Esophagus squamous epithelium (tissue), 5 donors: Measurements from ENCODE around the gene IGF1. TPM values are rescaled to one million over a fixed set of nuclear protein-coding genes. Genes with fewer than 3 reads are reported as not detected.
A peak's percentile ranks its signal among the peaks of the same experiment; 100 is the strongest.

ENCODE experiments used
- DNase-seq: peaks from one replicate; lab custom pipeline; 2025; lab: John Stamatoyannopoulos, UW
- H3K27ac ChIP-seq, 4 donors: fragments of 200-600 bp; sonication (generic); one replicate each; pipeline ENCODE4 v1.5.1; 2016 to 2019; ENCODE audit warnings: mild to moderate bottlenecking in 1 of 4
- H3K27me3 ChIP-seq, 4 donors: fragments of 200-600 bp; sonication (generic); 1 replicate in 3 of 4; 2 replicates in 1 of 4; pipeline versions ENCODE4 v1.5.1 to v1.6.0; 2017 to 2021; ENCODE audit warnings: antibody characterized with exemption in 1 of 4
- H3K36me3 ChIP-seq, 3 donors: fragments of 200-600 bp; sonication (generic); one replicate each; pipeline ENCODE4 v1.5.1; 2016 to 2019
- H3K4me1 ChIP-seq, 3 donors: fragments of 200-600 bp; sonication (generic); one replicate each; pipeline ENCODE4 v1.5.1; 2017 to 2019
- H3K4me3 ChIP-seq, 4 donors: fragments of 200-600 bp; sonication (generic); 1 replicate in 3 of 4; 2 replicates in 1 of 4; pipeline ENCODE4 v1.5.1; 2016 to 2019; ENCODE audit warnings: mild to moderate bottlenecking in 2 of 4, moderate library complexity in 1 of 4
- H3K9me3 ChIP-seq, 3 donors: fragments of 200-600 bp; sonication (generic); one replicate each; pipeline ENCODE4 v1.5.1; 2016 to 2019
- POLR2A ChIP-seq, 4 donors: fragments of 450-650 bp; IDR thresholded peaks; one replicate each; pipeline ENCODE4 v1.6.1; 2017; ENCODE audit warnings: antibody characterized with exemption in 4 of 4, mild to moderate bottlenecking in 4 of 4, moderate library complexity in 3 of 4
- WGBS, 2 donors: methylation state at CpG; one replicate each; pipeline ENCODE4 v1.1.5; 2018; 5-methylcytosine and 5-hydroxymethylcytosine counted together
- intact Hi-C: fragments of 100-400 bp; cut with DNase I; formaldehyde crosslinking; loops from one replicate; pipeline ENCODE4 v1.15.0; 2022
- total RNA-seq, 4 donors: library from RNA; depleted of rRNA; stranded (reverse); fragments of >200 nt; gene quantifications; one replicate each; pipeline ENCODE4 v1.1.0, GENCODE V29; 2016
- TF ChIP-seq, protein P1 (sequence below), 6 experiments: fragments of 450-650 bp in 4 of 6; fragments of 200-600 bp in 2 of 6; sonication (generic) in 2 of 6; IDR thresholded peaks; one replicate each; pipeline ENCODE4 v1.5.1; 2016 to 2019; ENCODE audit warnings: antibody characterized with exemption in 6 of 6, mild to moderate bottlenecking in 4 of 6, moderate library complexity in 4 of 6
- donor health status: DM: yes; HTN: yes; CAD: no.

The IGF1 gene
- total RNA-seq, result 10 to 100 TPM in 1 of 4 donors, 1 to 10 TPM in 2, under 1 TPM in 1; 0.23 to 36.3 (median 5.6) TPM

DNA sequence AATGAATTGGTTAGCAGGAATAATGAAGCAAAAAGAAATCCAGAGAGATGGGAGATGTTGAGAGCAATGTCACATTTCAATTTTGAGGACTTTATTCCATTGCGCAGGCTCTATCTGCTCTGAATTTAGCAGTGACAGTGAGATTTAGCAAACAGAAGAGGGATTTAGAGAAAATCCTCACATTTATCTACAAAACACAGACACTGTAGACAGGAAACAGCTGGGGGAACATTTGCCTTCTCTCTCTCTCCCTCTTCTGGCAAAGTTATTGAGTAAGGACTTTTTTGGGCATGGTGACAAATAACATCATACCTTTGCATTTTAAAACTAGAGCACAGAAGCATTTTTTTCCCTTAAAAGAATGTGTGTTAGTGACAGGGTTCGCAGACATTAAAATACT lies at the start of gene IGF1:
TSS of gene IGF1 (minus strand) at position 158 of the 400 bp plus-strand sequence. CDS start 182 bp downstream, outside the sequence.
- no peaks in the 10 kb centered on the region for H3K9me3 ChIP-seq
- H3K4me3 ChIP-seq, result peak within 1 kb of the TSS in 3 of 4 donors; percentile 23 to 53 (median 31)
- no peaks in the 10 kb centered on the region for H3K36me3 ChIP-seq
- no peak for DNase-seq
- no peaks in the 10 kb centered on the region for H3K27me3 ChIP-seq
- no peak for TF ChIP-seq POLR2A (IDR thresholded peaks at IDR 0.05)
- TF ChIP-seq, protein P1, sequence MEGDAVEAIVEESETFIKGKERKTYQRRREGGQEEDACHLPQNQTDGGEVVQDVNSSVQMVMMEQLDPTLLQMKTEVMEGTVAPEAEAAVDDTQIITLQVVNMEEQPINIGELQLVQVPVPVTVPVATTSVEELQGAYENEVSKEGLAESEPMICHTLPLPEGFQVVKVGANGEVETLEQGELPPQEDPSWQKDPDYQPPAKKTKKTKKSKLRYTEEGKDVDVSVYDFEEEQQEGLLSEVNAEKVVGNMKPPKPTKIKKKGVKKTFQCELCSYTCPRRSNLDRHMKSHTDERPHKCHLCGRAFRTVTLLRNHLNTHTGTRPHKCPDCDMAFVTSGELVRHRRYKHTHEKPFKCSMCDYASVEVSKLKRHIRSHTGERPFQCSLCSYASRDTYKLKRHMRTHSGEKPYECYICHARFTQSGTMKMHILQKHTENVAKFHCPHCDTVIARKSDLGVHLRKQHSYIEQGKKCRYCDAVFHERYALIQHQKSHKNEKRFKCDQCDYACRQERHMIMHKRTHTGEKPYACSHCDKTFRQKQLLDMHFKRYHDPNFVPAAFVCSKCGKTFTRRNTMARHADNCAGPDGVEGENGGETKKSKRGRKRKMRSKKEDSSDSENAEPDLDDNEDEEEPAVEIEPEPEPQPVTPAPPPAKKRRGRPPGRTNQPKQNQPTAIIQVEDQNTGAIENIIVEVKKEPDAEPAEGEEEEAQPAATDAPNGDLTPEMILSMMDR (IDR thresholded peaks at IDR 0.05), result no peak
- H3K27ac ChIP-seq, result peak within 1 kb of the TSS in 3 of 4 donors; percentile 13 to 68 (median 42)
- 15 to 28% methylated on average over 2 of the region's 2 CpGs for WGBS, 2 donors
- H3K4me1 ChIP-seq, result peaks cover 3 to 49% (median 4%) of the 10 kb centered on the region in 3 donors
- intact Hi-C loops, result no loop called here

DNA sequence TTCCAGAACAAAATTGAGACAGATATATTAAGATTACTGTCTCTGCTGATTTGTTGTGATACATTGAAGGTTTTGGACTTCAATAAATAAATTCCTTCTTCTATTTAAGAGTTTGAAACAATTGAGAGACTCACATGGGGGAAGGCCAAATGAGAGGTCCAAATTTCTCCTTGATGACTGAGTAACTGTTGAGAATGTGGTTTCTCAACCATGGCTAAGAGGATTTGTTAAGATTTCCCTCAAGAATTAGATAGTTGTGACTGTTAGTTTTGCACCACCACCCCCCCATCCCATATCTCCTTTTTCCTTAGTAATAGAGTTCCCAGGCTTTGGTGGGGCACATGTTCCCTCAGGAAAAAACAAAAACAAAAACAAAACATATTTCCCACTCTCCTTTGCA lies 47.7 kb upstream of the IGF1 start:
- intact Hi-C loops, result no loop called here
- DNase-seq, result no peak
- H3K4me1 ChIP-seq, result no peaks in the 10 kb centered on the region
- H3K9me3 ChIP-seq, result no peaks in the 10 kb centered on the region
- no peak overlapping the region for H3K27ac ChIP-seq
- peaks cover 0 to 3% (median 0%) of the 10 kb centered on the region in 4 donors for H3K27me3 ChIP-seq
- H3K36me3 ChIP-seq, result no peaks in the 10 kb centered on the region
- no peak overlapping the region for H3K4me3 ChIP-seq
- no peak for TF ChIP-seq POLR2A (IDR thresholded peaks at IDR 0.05)
- TF ChIP-seq, protein P1 (IDR thresholded peaks at IDR 0.05), result no peak

DNA sequence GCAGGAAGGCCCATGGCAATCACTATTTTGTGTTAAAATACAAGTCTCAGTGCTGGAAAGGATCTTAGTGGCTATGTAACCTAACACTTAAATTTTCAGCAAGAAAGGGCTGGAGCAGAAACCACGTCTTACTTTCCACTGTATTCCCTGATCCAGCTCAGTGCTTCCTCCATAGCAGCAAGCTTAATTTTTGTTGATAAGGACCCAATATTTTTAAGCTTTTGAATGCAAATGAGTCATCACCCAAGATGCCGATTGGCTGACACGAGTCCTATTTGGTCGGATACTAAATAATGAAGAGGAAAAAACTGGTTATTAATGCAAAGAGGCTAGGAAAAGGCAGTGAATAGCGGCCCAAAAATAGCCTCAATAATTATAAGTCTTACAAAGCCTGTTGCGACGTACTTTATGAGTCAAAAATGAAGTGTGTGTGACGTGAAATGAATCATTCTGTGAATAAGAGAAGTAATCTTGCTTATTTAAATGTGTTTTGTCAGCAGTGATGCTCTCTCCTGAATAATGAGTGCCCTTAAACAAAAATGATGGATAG lies 46.9 kb upstream of the IGF1 start:
- no peak overlapping the region for H3K4me3 ChIP-seq
- H3K4me1 ChIP-seq, result no peaks in the 10 kb centered on the region
- WGBS, 2 donors, result 52 to 60% methylated on average over 8 of the region's 8 CpGs
- intact Hi-C loops, result no loop called here
- H3K27ac ChIP-seq, result no peak overlapping the region
- no peak for TF ChIP-seq POLR2A (IDR thresholded peaks at IDR 0.05)
- TF ChIP-seq, protein P1 (IDR thresholded peaks at IDR 0.05), result no peak
- no peak for DNase-seq
- no peaks in the 10 kb centered on the region for H3K36me3 ChIP-seq
- no peaks in the 10 kb centered on the region for H3K9me3 ChIP-seq
- H3K27me3 ChIP-seq, result peaks cover 0 to 3% (median 0%) of the 10 kb centered on the region in 4 donors

DNA sequence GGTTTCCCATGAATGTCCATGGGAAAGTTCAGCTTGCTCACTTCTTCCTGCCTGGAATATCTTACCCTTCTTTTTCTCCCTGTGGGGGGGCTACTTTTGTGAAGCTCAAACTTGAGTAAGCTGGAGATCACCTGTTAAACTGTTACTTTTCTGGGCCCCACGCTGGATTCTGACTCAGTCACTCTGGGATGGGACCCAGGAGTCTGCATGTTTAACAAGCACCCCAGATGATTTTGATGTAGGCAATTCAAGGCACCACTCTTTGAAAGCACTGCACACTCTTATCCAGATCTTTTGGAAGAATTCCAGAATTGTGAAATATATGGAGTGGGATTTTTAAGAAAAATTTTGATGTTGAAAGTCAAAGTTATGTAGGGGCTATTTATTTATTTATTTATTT lies 46.3 kb upstream of the IGF1 start:
- TF ChIP-seq POLR2A (IDR thresholded peaks at IDR 0.05), result no peak
- TF ChIP-seq, protein P1 (IDR thresholded peaks at IDR 0.05), result no peak
- H3K36me3 ChIP-seq, result no peaks in the 10 kb centered on the region
- no peak overlapping the region for H3K27ac ChIP-seq
- intact Hi-C loops, result no loop called here
- 64 to 67% methylated on average over 1 of the region's 1 CpG for WGBS, 2 donors
- H3K4me3 ChIP-seq, result no peak overlapping the region
- peaks cover 0 to 3% (median 0%) of the 10 kb centered on the region in 4 donors for H3K27me3 ChIP-seq
- no peak for DNase-seq
- no peaks in the 10 kb centered on the region for H3K4me1 ChIP-seq
- no peaks in the 10 kb centered on the region for H3K9me3 ChIP-seq

DNA sequence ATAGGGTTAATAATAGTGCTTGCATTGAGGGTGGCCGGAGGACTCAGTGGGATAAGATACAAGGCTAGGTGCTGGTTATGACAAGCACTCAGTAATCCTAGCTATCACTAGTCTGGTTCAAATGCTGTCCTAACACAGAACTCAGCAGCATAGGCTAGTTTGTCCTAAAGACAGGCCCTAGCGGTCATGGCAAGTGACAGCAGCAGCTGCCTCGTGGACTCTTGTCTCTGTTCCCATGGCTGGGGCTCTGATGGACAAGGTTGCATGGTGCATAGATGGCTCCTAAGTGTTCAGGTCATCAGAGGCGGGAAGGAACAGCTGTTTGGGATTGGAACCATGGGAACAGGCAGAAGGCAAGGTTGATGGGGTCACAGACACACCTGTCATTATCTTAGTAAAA lies 42.4 kb upstream of the IGF1 start:
- Histone ChIP-seq H3K9me3 (no peaks in the 10 kb centered on the region), H3K4me3 (no peak overlapping the region), H3K27me3 (no peaks in the 10 kb centered on the region), H3K36me3 (no peaks in the 10 kb centered on the region), H3K4me1 (no peaks in the 10 kb centered on the region), H3K27ac (no peak overlapping the region)
- TF ChIP-seq, protein P1 (IDR thresholded peaks at IDR 0.05), result no peak
- no peak for TF ChIP-seq POLR2A (IDR thresholded peaks at IDR 0.05)
- intact Hi-C loops, result no loop called here
- no peak for DNase-seq
- WGBS, 2 donors, result 68 to 74% methylated on average over 4 of the region's 4 CpGs
